Measurements from ENCODE around the gene TMEM266.

TMEM266 gene

GRCh38 chr15:76215634-76216033 is 155.8 kb downstream of the TMEM266 start:
- peaks cover 12% of the 10 kb centered on the region for H3K36me3 Mint-ChIP-seq (ENCODE audit: low read depth)
- H3K9me3 Mint-ChIP-seq = peaks cover 4% of the 10 kb centered on the region
- H3K4me1 Mint-ChIP-seq (ENCODE audit: low read depth) = peaks cover 4% of the 10 kb centered on the region
- H3K4me3 Mint-ChIP-seq = no peak overlapping the region
- H3K27ac Mint-ChIP-seq = no peak overlapping the region
- H3K27me3 Mint-ChIP-seq (ENCODE audit: low read depth) = no peaks in the 10 kb centered on the region

- no peak overlapping the region for H3K27ac Mint-ChIP-seq
- peaks cover 14% of the 10 kb centered on the region for H3K36me3 Mint-ChIP-seq (ENCODE audit: low read depth)
- H3K27me3 Mint-ChIP-seq (ENCODE audit: low read depth) = no peaks in the 10 kb centered on the region
- H3K4me1 Mint-ChIP-seq (ENCODE audit: low read depth) = peaks cover 4% of the 10 kb centered on the region
- H3K4me3 Mint-ChIP-seq = no peak overlapping the region
- peaks cover 4% of the 10 kb centered on the region for H3K9me3 Mint-ChIP-seq
Observed at GRCh38 chr15:76217029-76217881, 157.5 kb downstream of the TMEM266 start.

GRCh38 chr15:76217882-76218217 is 158.1 kb downstream of the TMEM266 start:
- H3K4me1 Mint-ChIP-seq (ENCODE audit: low read depth) = peaks cover 4% of the 10 kb centered on the region
- peaks cover 4% of the 10 kb centered on the region for H3K9me3 Mint-ChIP-seq
- H3K27me3 Mint-ChIP-seq (ENCODE audit: low read depth) = no peaks in the 10 kb centered on the region
- H3K36me3 Mint-ChIP-seq (ENCODE audit: low read depth) = peaks cover 15% of the 10 kb centered on the region
- H3K27ac Mint-ChIP-seq = no peak overlapping the region
- no peak overlapping the region for H3K4me3 Mint-ChIP-seq

GRCh38 chr15:76221085-76221767 is 161.4 kb downstream of the TMEM266 start:
- Mint-ChIP-seq H3K4me3 (no peak overlapping the region), H3K27me3 (ENCODE audit: low read depth) (no peaks in the 10 kb centered on the region), H3K27ac (no peak overlapping the region), H3K36me3 (ENCODE audit: low read depth) (peaks cover 20% of the 10 kb centered on the region), H3K9me3 (peaks cover 4% of the 10 kb centered on the region), H3K4me1 (ENCODE audit: low read depth) (peaks cover 4% of the 10 kb centered on the region)

GRCh38 chr15:76222159-76222558 is 162.4 kb downstream of the TMEM266 start:
- Mint-ChIP-seq H3K27ac (no peak overlapping the region), H3K4me3 (no peak overlapping the region), H3K4me1 (ENCODE audit: low read depth) (peaks cover 2% of the 10 kb centered on the region), H3K27me3 (ENCODE audit: low read depth) (no peaks in the 10 kb centered on the region), H3K36me3 (ENCODE audit: low read depth) (peaks cover 20% of the 10 kb centered on the region), H3K9me3 (peaks cover 4% of the 10 kb centered on the region)

- Mint-ChIP-seq H3K9me3 (peaks cover 4% of the 10 kb centered on the region), H3K27me3 (ENCODE audit: low read depth) (no peaks in the 10 kb centered on the region), H3K27ac (no peak overlapping the region), H3K36me3 (ENCODE audit: low read depth) (peaks cover 20% of the 10 kb centered on the region), H3K4me1 (ENCODE audit: low read depth) (no peaks in the 10 kb centered on the region), H3K4me3 (no peak overlapping the region)
Observed at GRCh38 chr15:76223521-76223920, 163.7 kb downstream of the TMEM266 start.

- H3K9me3 Mint-ChIP-seq = no peaks in the 10 kb centered on the region
- no peaks in the 10 kb centered on the region for H3K27me3 Mint-ChIP-seq (ENCODE audit: low read depth)
- H3K36me3 Mint-ChIP-seq (ENCODE audit: low read depth) = peaks cover 14% of the 10 kb centered on the region
Observed at GRCh38 chr15:76229266-76229665, 169.5 kb downstream of the TMEM266 start.

GRCh38 chr15:76233921-76234320 is 174.1 kb downstream of the TMEM266 start:
- Mint-ChIP-seq H3K4me1 (ENCODE audit: low read depth) (no peaks in the 10 kb centered on the region), H3K36me3 (ENCODE audit: low read depth) (peaks cover 4% of the 10 kb centered on the region), H3K4me3 (no peak overlapping the region), H3K9me3 (no peaks in the 10 kb centered on the region), H3K27ac (no peak overlapping the region), H3K27me3 (ENCODE audit: low read depth) (no peaks in the 10 kb centered on the region)

More at GRCh38 chr15:76229266-76229665, 169.5 kb downstream of the TMEM266 start:
- Mint-ChIP-seq H3K27ac (peak overlapping the region; percentile 20), H3K4me3 (no peak overlapping the region), H3K4me1 (ENCODE audit: low read depth) (no peaks in the 10 kb centered on the region)

GRCh38 chr15:76234337-76234889 is 174.6 kb downstream of the TMEM266 start:
- H3K9me3 Mint-ChIP-seq = no peaks in the 10 kb centered on the region
- no peaks in the 10 kb centered on the region for H3K4me1 Mint-ChIP-seq (ENCODE audit: low read depth)
- H3K36me3 Mint-ChIP-seq (ENCODE audit: low read depth) = peaks cover 4% of the 10 kb centered on the region
- H3K27ac Mint-ChIP-seq = no peak overlapping the region
- H3K27me3 Mint-ChIP-seq (ENCODE audit: low read depth) = no peaks in the 10 kb centered on the region
- H3K4me3 Mint-ChIP-seq = no peak overlapping the region

GRCh38 chr15:76235186-76235826 is 175.5 kb downstream of the TMEM266 start:
- H3K27ac Mint-ChIP-seq = no peak overlapping the region
- no peaks in the 10 kb centered on the region for H3K9me3 Mint-ChIP-seq
- no peaks in the 10 kb centered on the region for H3K27me3 Mint-ChIP-seq (ENCODE audit: low read depth)
- H3K4me3 Mint-ChIP-seq = no peak overlapping the region
- H3K4me1 Mint-ChIP-seq (ENCODE audit: low read depth) = no peaks in the 10 kb centered on the region
- H3K36me3 Mint-ChIP-seq (ENCODE audit: low read depth) = peaks cover 4% of the 10 kb centered on the region

- Mint-ChIP-seq H3K9me3 (no peaks in the 10 kb centered on the region), H3K27ac (no peak overlapping the region), H3K4me1 (ENCODE audit: low read depth) (no peaks in the 10 kb centered on the region), H3K36me3 (ENCODE audit: low read depth) (no peaks in the 10 kb centered on the region), H3K4me3 (no peak overlapping the region), H3K27me3 (ENCODE audit: low read depth) (no peaks in the 10 kb centered on the region)
Observed at GRCh38 chr15:76236350-76236749, 176.6 kb downstream of the TMEM266 start.

GRCh38 chr15:76239786-76240185 is 180.0 kb downstream of the TMEM266 start:
- Mint-ChIP-seq H3K27ac (no peak overlapping the region), H3K36me3 (ENCODE audit: low read depth) (peaks cover 2% of the 10 kb centered on the region), H3K4me3 (no peak overlapping the region), H3K4me1 (ENCODE audit: low read depth) (no peaks in the 10 kb centered on the region), H3K9me3 (no peaks in the 10 kb centered on the region), H3K27me3 (ENCODE audit: low read depth) (no peaks in the 10 kb centered on the region)

- Mint-ChIP-seq H3K27me3 (ENCODE audit: low read depth) (no peaks in the 10 kb centered on the region), H3K36me3 (ENCODE audit: low read depth) (peaks cover 2% of the 10 kb centered on the region), H3K4me1 (ENCODE audit: low read depth) (no peaks in the 10 kb centered on the region), H3K4me3 (no peak overlapping the region), H3K27ac (no peak overlapping the region), H3K9me3 (no peaks in the 10 kb centered on the region)
Observed at GRCh38 chr15:76245072-76245610, 185.4 kb downstream of the TMEM266 start.

GRCh38 chr15:76251717-76252116 is 191.9 kb downstream of the TMEM266 start:
- Mint-ChIP-seq H3K9me3 (no peaks in the 10 kb centered on the region), H3K27me3 (ENCODE audit: low read depth) (no peaks in the 10 kb centered on the region), H3K27ac (no peak overlapping the region), H3K4me1 (ENCODE audit: low read depth) (peaks cover 5% of the 10 kb centered on the region), H3K4me3 (no peak overlapping the region), H3K36me3 (ENCODE audit: low read depth) (no peaks in the 10 kb centered on the region)
